Karpas-422 (cell line): ENCODE data around the gene AIG1. TPM values are rescaled to one million over a fixed set of nuclear protein-coding genes. Genes with fewer than 3 reads are reported as not detected.

Experiments used
- DNase-seq: peaks from one replicate; pipeline ENCODE4 v3.0.0-alpha.2; 2015
- H2AFZ ChIP-seq: fragments of 200-600 bp; sonication (generic); 2 replicates; pipeline ENCODE4 v1.6.1; 2014; ENCODE audit warnings: antibody characterized with exemption, low read length, mixed read lengths
- H3K27ac ChIP-seq: fragments of 200-600 bp; sonication (generic); 2 replicates; pipeline ENCODE4 v1.5.1; 2014; ENCODE audit warnings: mild to moderate bottlenecking, low read length, moderate library complexity
- H3K27me3 ChIP-seq: fragments of 200-600 bp; sonication (generic); 2 replicates; pipeline ENCODE4 v1.6.1; 2014; ENCODE audit warnings: low read length, mixed read lengths
- H3K36me3 ChIP-seq: fragments of 200-600 bp; sonication (generic); 2 replicates; pipeline ENCODE4 v1.6.1; 2014; ENCODE audit warnings: low read length, mixed read lengths; ENCODE audit not compliant: insufficient read depth
- H3K4me1 ChIP-seq: fragments of 200-600 bp; sonication (generic); 2 replicates; pipeline ENCODE4 v1.6.1; 2014; ENCODE audit warnings: mild to moderate bottlenecking, low read length, mixed read lengths
- H3K4me2 ChIP-seq: fragments of 200-600 bp; sonication (generic); 2 replicates; pipeline ENCODE4 v1.6.1; 2014; ENCODE audit warnings: low read length, low read depth, mild to moderate bottlenecking; ENCODE audit not compliant: poor library complexity, severe bottlenecking
- H3K4me3 ChIP-seq: fragments of 200-600 bp; sonication (generic); 2 replicates; pipeline ENCODE4 v1.5.1; 2014; ENCODE audit warnings: mild to moderate bottlenecking, antibody characterized with exemption, low read length, mixed read lengths
- H3K79me2 ChIP-seq: fragments of 200-600 bp; sonication (generic); 2 replicates; pipeline ENCODE4 v1.6.1; 2014; ENCODE audit warnings: mild to moderate bottlenecking, low read length, mixed read lengths
- H3K9ac ChIP-seq: fragments of 200-600 bp; sonication (generic); 2 replicates; pipeline ENCODE4 v1.6.0; 2014; ENCODE audit warnings: low read length
- H3K9me2 ChIP-seq: fragments of 200-600 bp; sonication (generic), shearing (Covaris generic); replicated peaks from 2 replicates; pipeline ENCODE4 v1.6.0; 2014; ENCODE audit warnings: mild to moderate bottlenecking, low read length, moderate library complexity; ENCODE audit not compliant: insufficient read depth
- H3K9me3 ChIP-seq: fragments of 300-700, 200-600 bp; sonication (generic); 2 replicates; pipeline ENCODE4 v1.6.1; 2014; ENCODE audit warnings: low read length, mixed read lengths
- H4K20me1 ChIP-seq: fragments of 200-600 bp; sonication (generic); 2 replicates; pipeline ENCODE4 v1.6.1; 2014; ENCODE audit warnings: mild to moderate bottlenecking, antibody characterized with exemption, low read length, low read depth; ENCODE audit not compliant: insufficient read depth
- total RNA-seq: library from RNA; depleted of rRNA; stranded (reverse); fragments of >200 nt; shearing (Covaris generic); gene quantifications from 2 replicates; pipeline ENCODE4 v1.2.3, GENCODE V29; 2014; ENCODE audit warnings: low replicate concordance

The AIG1 gene
- total RNA-seq, 1 experiment from 2014 or later, result 10.2 TPM

- Histone ChIP-seq H3K36me3 (no peaks in the 10 kb centered on the region), H3K27me3 (no peaks in the 10 kb centered on the region), H3K9me2 (no peaks in the 10 kb centered on the region), H2AFZ (no peak overlapping the region), H3K4me1 (no peaks in the 10 kb centered on the region), H3K9ac (no peak overlapping the region), H3K27ac (no peak overlapping the region), H3K4me2 (no peak overlapping the region), H3K9me3 (no peaks in the 10 kb centered on the region), H3K4me3 (no peak overlapping the region), H3K79me2 (no peaks in the 10 kb centered on the region), H4K20me1 (no peaks in the 10 kb centered on the region)
- DNase-seq, result no peak
Measured at GRCh38 chr6:143090314-143091044, 29.8 kb downstream of the AIG1 start.

DNA sequence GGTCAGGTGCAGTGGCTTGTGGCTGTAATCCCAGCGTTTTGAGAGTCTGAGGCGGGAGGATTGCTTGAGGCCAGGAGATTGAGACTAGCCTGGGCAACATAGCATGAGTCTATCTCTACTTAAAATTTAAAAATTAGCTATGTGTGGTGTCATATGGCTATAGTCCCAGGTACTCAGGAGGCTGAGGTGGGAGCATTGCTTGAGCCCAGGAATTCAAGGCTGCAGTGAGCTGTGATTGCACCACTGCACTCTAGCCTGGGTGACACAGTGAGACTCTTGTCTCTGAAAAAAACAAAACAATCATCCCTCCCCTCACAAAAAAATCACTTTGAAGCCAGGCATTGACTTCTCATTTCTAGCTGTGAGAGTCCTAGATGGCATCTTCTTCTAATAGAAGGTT lies 32.1 kb downstream of the AIG1 start:
- no peaks in the 10 kb centered on the region for H3K27me3 ChIP-seq
- H3K4me2 ChIP-seq, result no peak overlapping the region
- DNase-seq, result no peak
- H3K36me3 ChIP-seq, result no peaks in the 10 kb centered on the region
- no peak overlapping the region for H3K4me3 ChIP-seq
- H3K9me2 ChIP-seq, result no peaks in the 10 kb centered on the region
- H2AFZ ChIP-seq, result no peak overlapping the region
- H3K4me1 ChIP-seq, result no peaks in the 10 kb centered on the region
- no peak overlapping the region for H3K9ac ChIP-seq
- H3K79me2 ChIP-seq, result no peaks in the 10 kb centered on the region
- H3K27ac ChIP-seq, result no peak overlapping the region
- H3K9me3 ChIP-seq, result no peaks in the 10 kb centered on the region
- no peaks in the 10 kb centered on the region for H4K20me1 ChIP-seq

- Histone ChIP-seq H2AFZ (no peak overlapping the region), H3K9ac (no peak overlapping the region), H3K4me1 (no peaks in the 10 kb centered on the region), H4K20me1 (no peaks in the 10 kb centered on the region), H3K27me3 (no peaks in the 10 kb centered on the region), H3K79me2 (no peaks in the 10 kb centered on the region), H3K27ac (no peak overlapping the region), H3K4me3 (no peak overlapping the region), H3K9me2 (no peaks in the 10 kb centered on the region), H3K9me3 (no peaks in the 10 kb centered on the region), H3K4me2 (no peak overlapping the region), H3K36me3 (no peaks in the 10 kb centered on the region)
- DNase-seq, result no peak
Measured at GRCh38 chr6:143093290-143093689, 32.6 kb downstream of the AIG1 start.

GRCh38 chr6:143096403-143096802 lies 35.7 kb downstream of the AIG1 start:
- no peak for DNase-seq
- H3K27ac ChIP-seq, result no peak overlapping the region
- no peak overlapping the region for H2AFZ ChIP-seq
- H3K36me3 ChIP-seq, result no peaks in the 10 kb centered on the region
- H3K4me3 ChIP-seq, result no peak overlapping the region
- H3K4me2 ChIP-seq, result no peak overlapping the region
- H3K9ac ChIP-seq, result no peak overlapping the region
- no peaks in the 10 kb centered on the region for H3K79me2 ChIP-seq
- H3K4me1 ChIP-seq, result no peaks in the 10 kb centered on the region
- no peaks in the 10 kb centered on the region for H4K20me1 ChIP-seq
- H3K9me2 ChIP-seq, result no peaks in the 10 kb centered on the region
- no peaks in the 10 kb centered on the region for H3K27me3 ChIP-seq
- no peaks in the 10 kb centered on the region for H3K9me3 ChIP-seq

DNA sequence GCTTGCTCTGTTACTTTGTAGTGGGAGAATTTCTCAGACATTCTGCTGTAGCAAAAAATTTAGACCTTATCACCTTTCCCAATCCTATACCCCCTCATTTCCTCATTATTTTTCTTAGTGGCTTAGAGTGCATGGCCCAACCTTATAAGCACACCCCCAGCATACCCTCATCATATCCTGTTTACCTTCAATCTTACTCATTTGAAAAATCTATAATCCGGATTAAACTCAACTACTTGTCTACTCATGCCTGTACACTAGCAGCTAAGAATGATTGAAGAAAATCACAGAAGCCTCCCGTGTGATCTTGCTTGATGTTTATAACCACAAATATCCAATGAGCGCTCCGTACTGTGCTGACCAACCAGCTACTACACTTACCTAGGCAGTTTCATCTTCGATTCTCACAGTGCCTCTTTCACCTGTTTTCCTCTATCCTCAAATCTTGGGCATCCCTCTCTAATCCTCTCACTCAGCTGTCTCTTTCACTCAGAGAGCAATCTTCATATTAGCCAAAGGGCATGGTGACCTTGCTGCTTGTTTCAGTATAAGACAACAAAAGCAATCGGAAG lies 36.6 kb downstream of the AIG1 start:
- Histone ChIP-seq H3K4me3 (no peak overlapping the region), H3K36me3 (no peaks in the 10 kb centered on the region), H3K9me2 (no peaks in the 10 kb centered on the region), H3K27ac (no peak overlapping the region), H2AFZ (no peak overlapping the region), H3K4me1 (no peaks in the 10 kb centered on the region), H3K27me3 (no peaks in the 10 kb centered on the region), H3K9ac (no peak overlapping the region), H3K79me2 (no peaks in the 10 kb centered on the region), H3K4me2 (no peak overlapping the region), H4K20me1 (no peaks in the 10 kb centered on the region), H3K9me3 (no peaks in the 10 kb centered on the region)
- DNase-seq, result no peak

DNA sequence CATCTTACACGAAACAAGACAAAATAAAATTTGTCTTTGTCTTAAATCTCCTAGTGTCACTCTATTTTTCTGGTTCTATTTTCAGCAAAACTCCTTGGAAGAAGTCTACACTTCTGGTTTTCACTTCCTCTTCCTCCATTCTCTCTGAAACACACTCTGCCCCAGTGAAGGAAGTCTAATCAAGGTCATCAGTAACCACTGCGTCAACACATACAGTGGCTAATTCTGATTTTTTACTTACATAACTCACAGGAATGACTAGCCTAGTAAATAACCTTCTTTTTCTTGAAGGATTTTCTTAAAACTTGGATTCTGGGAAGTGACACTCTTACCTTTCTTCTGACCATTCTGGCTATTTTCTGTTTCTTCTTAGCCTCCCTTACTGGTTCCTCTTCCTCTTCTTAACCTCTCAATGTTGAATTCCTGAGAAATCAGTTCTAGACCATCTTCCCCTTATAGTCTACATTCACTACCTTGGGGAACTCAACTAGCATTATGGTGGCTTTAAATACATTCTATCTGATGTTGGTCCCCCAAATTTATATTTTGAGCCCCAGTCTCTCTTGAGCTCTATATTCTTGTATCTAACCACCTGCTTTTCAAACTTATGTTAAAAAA lies 37.5 kb downstream of the AIG1 start:
- no peaks in the 10 kb centered on the region for H4K20me1 ChIP-seq
- H3K27ac ChIP-seq, result no peak overlapping the region
- no peak overlapping the region for H2AFZ ChIP-seq
- H3K4me2 ChIP-seq, result no peak overlapping the region
- DNase-seq, result no peak
- no peaks in the 10 kb centered on the region for H3K36me3 ChIP-seq
- no peak overlapping the region for H3K4me3 ChIP-seq
- H3K27me3 ChIP-seq, result no peaks in the 10 kb centered on the region
- no peak overlapping the region for H3K9ac ChIP-seq
- no peaks in the 10 kb centered on the region for H3K4me1 ChIP-seq
- H3K79me2 ChIP-seq, result no peaks in the 10 kb centered on the region
- no peaks in the 10 kb centered on the region for H3K9me3 ChIP-seq
- no peaks in the 10 kb centered on the region for H3K9me2 ChIP-seq

DNA sequence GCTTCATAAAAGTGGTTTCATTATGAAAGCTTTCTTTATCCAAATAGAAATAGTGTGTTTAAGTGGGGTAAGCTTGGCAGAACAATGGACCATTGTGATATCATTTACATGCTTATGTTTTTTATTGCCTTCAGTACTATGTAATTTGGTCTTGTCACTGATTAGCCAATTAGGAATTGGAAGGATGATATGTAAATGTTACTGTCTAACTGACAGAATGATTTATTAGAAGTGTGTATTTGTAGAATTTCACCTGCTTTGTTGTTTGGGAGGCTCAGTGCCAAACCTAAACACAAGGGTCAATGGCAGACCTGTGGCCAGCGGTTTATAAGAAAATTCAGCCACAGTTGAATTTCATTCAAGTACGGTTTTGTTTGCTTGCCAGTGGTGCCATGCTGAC lies 39.0 kb downstream of the AIG1 start:
- H3K9me2 ChIP-seq, result no peaks in the 10 kb centered on the region

GRCh38 chr6:143100429-143100828 lies 39.7 kb downstream of the AIG1 start:
- H3K4me2 ChIP-seq, result no peak overlapping the region
- no peak for DNase-seq
- H2AFZ ChIP-seq, result no peak overlapping the region
- no peak overlapping the region for H3K4me3 ChIP-seq
- H3K27ac ChIP-seq, result no peak overlapping the region
- H3K9me3 ChIP-seq, result no peaks in the 10 kb centered on the region
- no peaks in the 10 kb centered on the region for H3K9me2 ChIP-seq
- no peaks in the 10 kb centered on the region for H4K20me1 ChIP-seq
- H3K27me3 ChIP-seq, result no peaks in the 10 kb centered on the region
- H3K9ac ChIP-seq, result no peak overlapping the region
- H3K79me2 ChIP-seq, result no peaks in the 10 kb centered on the region
- no peaks in the 10 kb centered on the region for H3K36me3 ChIP-seq
- no peaks in the 10 kb centered on the region for H3K4me1 ChIP-seq

More for the DNA sequence above, 39.0 kb downstream of the AIG1 start:
- H3K4me3 ChIP-seq, result no peak overlapping the region
- H4K20me1 ChIP-seq, result no peaks in the 10 kb centered on the region
- H3K27me3 ChIP-seq, result no peaks in the 10 kb centered on the region
- H2AFZ ChIP-seq, result no peak overlapping the region
- H3K79me2 ChIP-seq, result no peaks in the 10 kb centered on the region
- no peak overlapping the region for H3K27ac ChIP-seq
- H3K9me3 ChIP-seq, result no peaks in the 10 kb centered on the region
- no peaks in the 10 kb centered on the region for H3K36me3 ChIP-seq
- H3K4me1 ChIP-seq, result no peaks in the 10 kb centered on the region
- no peak for DNase-seq
- no peak overlapping the region for H3K9ac ChIP-seq
- no peak overlapping the region for H3K4me2 ChIP-seq
